WTC11 (cell line): ENCODE results near the gene ADCY10.

ENCODE experiments used
- CREB1 ChIP-seq: sonication (generic); formaldehyde crosslinking; IDR thresholded peaks from 2 replicates; pipeline ENCODE4 v1.8.0; 2023; ENCODE audit warnings: mild to moderate bottlenecking, missing genetic modification reagents
- CTCF ChIP-seq: fragments of 200-600 bp; IDR thresholded peaks from 2 replicates; pipeline ENCODE4 v1.8.0; 2022; ENCODE audit warnings: antibody characterized with exemption
- E2F1 ChIP-seq: sonication (generic); formaldehyde crosslinking; IDR thresholded peaks from 2 replicates; pipeline ENCODE4 v1.8.0; 2022; ENCODE audit warnings: mild to moderate bottlenecking, missing genetic modification reagents
- ETV6 ChIP-seq: sonication (generic); formaldehyde crosslinking; IDR thresholded peaks from 2 replicates; pipeline ENCODE4 v1.8.1; 2022; ENCODE audit warnings: mild to moderate bottlenecking, missing genetic modification reagents
- FOXP4 ChIP-seq: sonication (generic); formaldehyde crosslinking; IDR thresholded peaks from 2 replicates; pipeline ENCODE4 v1.8.0; 2022; ENCODE audit warnings: mild to moderate bottlenecking, missing genetic modification reagents
- MAX ChIP-seq: sonication (generic); formaldehyde crosslinking; IDR thresholded peaks from 2 replicates; pipeline ENCODE4 v1.8.0; 2022; ENCODE audit warnings: mild to moderate bottlenecking, missing genetic modification reagents
- NR3C1 ChIP-seq: sonication (generic); formaldehyde crosslinking; conservative IDR thresholded peaks from 2 replicates; pipeline ENCODE4 v1.8.1; 2023; ENCODE audit warnings: low read depth, mild to moderate bottlenecking, missing genetic modification reagents
- RELA ChIP-seq: sonication (generic); formaldehyde crosslinking; IDR thresholded peaks from 2 replicates; pipeline ENCODE4 v1.8.1; 2022; ENCODE audit warnings: missing genetic modification reagents, mild to moderate bottlenecking, borderline replicate concordance
- TEAD1 ChIP-seq: sonication (generic); formaldehyde crosslinking; IDR thresholded peaks from 2 replicates; pipeline ENCODE4 v1.8.0; 2022; ENCODE audit warnings: mild to moderate bottlenecking, missing genetic modification reagents
- ZNF121 ChIP-seq: sonication (generic); formaldehyde crosslinking; IDR thresholded peaks from 2 replicates; pipeline ENCODE4 v1.8.0; 2023; ENCODE audit warnings: missing genetic modification reagents

GRCh38 chr1:167774710-167775109, 139.2 kb downstream of the ADCY10 start:
- TF ChIP-seq ZNF121, result no peak
- TF ChIP-seq E2F1, result no peak
- TF ChIP-seq RELA (CRISPR knock-in tag), result no peak
- TF ChIP-seq CTCF, result no peak
- no peak for TF ChIP-seq CREB1
- no peak for TF ChIP-seq MAX
- TF ChIP-seq TEAD1 (CRISPR knock-in tag), result no peak
- TF ChIP-seq NR3C1 (CRISPR knock-in tag), result no peak
- no peak for TF ChIP-seq ETV6
- no peak for TF ChIP-seq FOXP4
